GM23338 (cell line): ENCODE data around the gene GET3. TPM values are rescaled to one million over a fixed set of nuclear protein-coding genes. Genes with fewer than 3 reads are reported as not detected.

ENCODE experiments used
- ATAC-seq: fragments of 200-7000 bp; cut with Tn5 transposase; 3 replicates; pipeline ENCODE4 v1.9.1; 2020
- DNase-seq: peaks from one replicate; pipeline ENCODE4 v3.0.0-alpha.2; 2015; ENCODE audit warnings: low spot score
- H2AFZ ChIP-seq: fragments of 200-600 bp; sonication (generic); 2 replicates; pipeline ENCODE4 v1.8.0; 2016; ENCODE audit warnings: antibody characterized with exemption, mild to moderate bottlenecking, moderate library complexity
- H3F3A ChIP-seq: fragments of 200-600 bp; sonication (generic); replicated peaks from 2 replicates; pipeline ENCODE4 v1.8.0; 2017; ENCODE audit warnings: antibody characterized with exemption, mixed run types, low read depth
- H3K27ac ChIP-seq: fragments of 200-600 bp; sonication (generic); 2 replicates; pipeline ENCODE4 v1.6.1; 2016; ENCODE audit warnings: low read depth
- H3K27me3 ChIP-seq: fragments of 200-600 bp; sonication (generic); 2 replicates; pipeline ENCODE4 v1.8.0; 2016; ENCODE audit warnings: mild to moderate bottlenecking, mixed run types, moderate library complexity; ENCODE audit not compliant: insufficient read depth
- H3K36me3 ChIP-seq: fragments of 200-600 bp; sonication (generic); 2 replicates; pipeline ENCODE4 v1.8.0; 2016; ENCODE audit warnings: mild to moderate bottlenecking; ENCODE audit not compliant: insufficient read depth
- H3K4me1 ChIP-seq: fragments of 200-600 bp; sonication (generic); 2 replicates; pipeline ENCODE4 v1.8.0; 2016; ENCODE audit warnings: mild to moderate bottlenecking, moderate library complexity; ENCODE audit not compliant: insufficient read depth
- H3K4me2 ChIP-seq: fragments of 200-600 bp; sonication (generic); 2 replicates; pipeline ENCODE4 v1.7.1; 2017; ENCODE audit warnings: mixed run types
- H3K4me3 ChIP-seq: fragments of 200-600 bp; sonication (generic); 2 replicates; pipeline ENCODE4 v1.6.1; 2016; ENCODE audit warnings: mixed run types
- H3K79me2 ChIP-seq: fragments of 200-600 bp; sonication (generic); replicated peaks from 2 replicates; pipeline ENCODE4 v1.8.0; 2017; ENCODE audit warnings: mild to moderate bottlenecking; ENCODE audit not compliant: insufficient read depth
- H3K9me2 ChIP-seq: fragments of 200-600 bp; sonication (generic); 2 replicates; pipeline ENCODE4 v1.8.0; 2017; ENCODE audit not compliant: insufficient read depth
- H4K20me1 ChIP-seq: fragments of 200-600 bp; sonication (generic); replicated peaks from 2 replicates; pipeline ENCODE4 v1.8.0; 2017; ENCODE audit warnings: mild to moderate bottlenecking; ENCODE audit not compliant: insufficient read depth
- H3K27ac Mint-ChIP-seq: 2 replicates; pipeline ENCODE4 v1.8.0; 2020; ENCODE audit warnings: inconsistent platforms, mild to moderate bottlenecking, moderate library complexity, mixed read lengths
- H3K27me3 Mint-ChIP-seq: 3 replicates; pipeline ENCODE4 v1.8.0; 2022; ENCODE audit warnings: low read depth, mild to moderate bottlenecking, moderate library complexity, mixed read lengths, inconsistent platforms; ENCODE audit not compliant: insufficient read depth, poor library complexity
- H3K36me3 Mint-ChIP-seq: 3 replicates; pipeline ENCODE4 v1.8.0; 2021; ENCODE audit warnings: low read depth, mild to moderate bottlenecking, inconsistent platforms, moderate library complexity, mixed read lengths
- H3K4me1 Mint-ChIP-seq: 3 replicates; pipeline ENCODE4 v1.8.0; 2020; ENCODE audit warnings: mild to moderate bottlenecking, inconsistent platforms, mixed read lengths
- H3K4me3 Mint-ChIP-seq: 3 replicates; pipeline ENCODE4 v1.8.0; 2021; ENCODE audit warnings: moderate library complexity, mild to moderate bottlenecking, inconsistent platforms, mixed read lengths
- H3K9me3 Mint-ChIP-seq: 3 replicates; pipeline ENCODE4 v1.8.0; 2020; ENCODE audit warnings: moderate library complexity, mild to moderate bottlenecking, inconsistent platforms, mixed read lengths
- EZH2 ChIP-seq: fragments of 200-600 bp; sonication (generic); IDR thresholded peaks from one replicate; pipeline ENCODE4 v1.8.0; 2017; ENCODE audit warnings: antibody characterized with exemption, mild to moderate bottlenecking, low read depth; ENCODE audit not compliant: unreplicated experiment
- EZH2phosphoT487 ChIP-seq: fragments of 200-600 bp; sonication (generic); IDR thresholded peaks from one replicate; pipeline ENCODE4 v1.8.1; 2018; ENCODE audit warnings: antibody characterized with exemption; ENCODE audit not compliant: unreplicated experiment
- JUNB ChIP-seq: IDR thresholded peaks from one replicate; pipeline ENCODE4 v1.6.1; 2016; ENCODE audit warnings: antibody characterized with exemption; ENCODE audit not compliant: unreplicated experiment
- NANOG ChIP-seq: IDR thresholded peaks from 2 replicates; pipeline ENCODE4 v1.6.1; 2016; ENCODE audit warnings: antibody characterized with exemption, borderline replicate concordance
- POLR2AphosphoS5 ChIP-seq: IDR thresholded peaks from 2 replicates; pipeline ENCODE4 v1.6.1; 2016; ENCODE audit warnings: antibody characterized with exemption, low read depth
- STAT1 ChIP-seq: IDR thresholded peaks from one replicate; pipeline ENCODE4 v1.6.1; 2016; ENCODE audit warnings: antibody characterized with exemption; ENCODE audit not compliant: unreplicated experiment
- ZNF114 ChIP-seq: fragments of 250-450 bp; sonication (Bioruptor Pico); IDR thresholded peaks from 2 replicates; pipeline ENCODE4 v1.5.0; 2020; ENCODE audit warnings: mild to moderate bottlenecking, moderate library complexity
- ZNF331 ChIP-seq: fragments of 250-450 bp; sonication (Bioruptor Pico); IDR thresholded peaks from 2 replicates; pipeline ENCODE4 v1.5.0; 2020; ENCODE audit warnings: low read depth, mild to moderate bottlenecking, moderate library complexity
- polyA plus RNA-seq: library from polyadenylated mRNA; unstranded; fragments of >200 nt; fragmentation: Nextera tagmentation; extraction: Ambion mirVana; gene quantifications from 2 replicates; pipeline ENCODE4 v1.2.1, GENCODE V29; 2016
- total RNA-seq: library from RNA; depleted of rRNA; stranded (reverse); fragments of >200 nt; shearing (Covaris generic); gene quantifications from 2 replicates; pipeline ENCODE4 v1.2.3, GENCODE V29; 2014
- TF ChIP-seq, protein P1 (sequence below): IDR thresholded peaks from 2 replicates; pipeline ENCODE4 v1.6.1; 2016; ENCODE audit warnings: antibody characterized with exemption
- TF ChIP-seq, protein P2 (sequence below), 2 experiments: fragments of 200-600 bp in 1 of 2; sonication (generic) in 1 of 2; conservative IDR thresholded peaks; 2 replicates each; pipeline versions ENCODE4 v1.5.1 to v1.6.1; 2016 to 2017; ENCODE audit warnings: antibody characterized with exemption in 2 of 2, low read depth in 2 of 2, mild to moderate bottlenecking in 2 of 2, moderate library complexity in 1 of 2
- TF ChIP-seq, protein P3 (sequence below): fragments of 250-450 bp; sonication (Bioruptor Pico); IDR thresholded peaks from 2 replicates; pipeline ENCODE4 v1.5.0; 2020; ENCODE audit warnings: mild to moderate bottlenecking, moderate library complexity
- TF ChIP-seq, protein P4 (sequence below): IDR thresholded peaks from one replicate; pipeline ENCODE4 v1.6.1; 2018; ENCODE audit warnings: antibody characterized with exemption; ENCODE audit not compliant: unreplicated experiment

GET3 gene
- total and polyA plus RNA-seq, 2 experiments from 2014 or later: 90.4 to 109 TPM

DNA sequence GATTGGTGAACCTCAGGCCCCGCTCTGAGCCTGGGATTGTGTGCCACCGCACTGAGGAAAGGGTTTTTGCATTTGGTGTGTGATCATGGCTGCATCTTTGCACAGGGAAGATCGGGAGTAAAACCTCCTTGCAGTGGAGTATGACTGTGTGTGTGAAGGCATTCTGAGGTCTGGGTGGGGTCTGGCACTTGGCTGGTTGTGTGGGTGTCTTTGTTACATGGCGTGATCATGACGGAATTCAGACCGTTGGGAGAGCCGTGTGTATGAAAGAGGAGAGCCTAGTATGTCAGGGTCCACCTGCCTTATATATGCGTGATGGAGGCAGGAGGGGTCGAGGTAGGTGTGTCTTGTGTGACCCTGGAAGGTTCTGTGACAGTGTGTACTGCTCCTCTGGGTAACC, 13.6 kb downstream of the GET3 start:
- Histone ChIP-seq H3K4me1 (no peaks in the 10 kb centered on the region; the same call in 1 of the 2 replicates), H3F3A (no peaks in the 10 kb centered on the region), H3K36me3 (no peaks in the 10 kb centered on the region), H3K9me2 (no peaks in the 10 kb centered on the region), H4K20me1 (no peaks in the 10 kb centered on the region; the same call in 1 of the 2 replicates), H3K27me3 (peaks cover 11% of the 10 kb centered on the region; the same call in 1 of the 2 replicates), H3K27ac (no peak overlapping the region), H3K4me2 (no peak overlapping the region), H2AFZ (peak overlapping the region; percentile 86; the same call in 1 of the 2 replicates), H3K79me2 (no peaks in the 10 kb centered on the region), H3K4me3 (peak overlapping the region; percentile 70; the same call in 1 of the 2 replicates)
- Mint-ChIP-seq H3K27ac (no peak overlapping the region), H3K36me3 (peaks cover 24% of the 10 kb centered on the region), H3K9me3 (no peaks in the 10 kb centered on the region), H3K4me1 (peaks cover 14% of the 10 kb centered on the region; the same call in 2 of the 3 replicates), H3K4me3 (peak overlapping the region; percentile 66; the same call in 1 of the 3 replicates), H3K27me3 (peaks cover 20% of the 10 kb centered on the region)
- ATAC-seq (no peak), DNase-seq (no peak)
- TF ChIP-seq NANOG (no peak), EZH2 (no peak), ZNF114 (no peak), EZH2phosphoT487 (no peak), ZNF331 (CRISPR knock-in tag) (no peak), STAT1 (no peak), POLR2AphosphoS5 (no peak), JUNB (no peak)
- TF ChIP-seq, protein P1, sequence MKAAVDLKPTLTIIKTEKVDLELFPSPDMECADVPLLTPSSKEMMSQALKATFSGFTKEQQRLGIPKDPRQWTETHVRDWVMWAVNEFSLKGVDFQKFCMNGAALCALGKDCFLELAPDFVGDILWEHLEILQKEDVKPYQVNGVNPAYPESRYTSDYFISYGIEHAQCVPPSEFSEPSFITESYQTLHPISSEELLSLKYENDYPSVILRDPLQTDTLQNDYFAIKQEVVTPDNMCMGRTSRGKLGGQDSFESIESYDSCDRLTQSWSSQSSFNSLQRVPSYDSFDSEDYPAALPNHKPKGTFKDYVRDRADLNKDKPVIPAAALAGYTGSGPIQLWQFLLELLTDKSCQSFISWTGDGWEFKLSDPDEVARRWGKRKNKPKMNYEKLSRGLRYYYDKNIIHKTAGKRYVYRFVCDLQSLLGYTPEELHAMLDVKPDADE: no peak
- TF ChIP-seq, protein P2, sequence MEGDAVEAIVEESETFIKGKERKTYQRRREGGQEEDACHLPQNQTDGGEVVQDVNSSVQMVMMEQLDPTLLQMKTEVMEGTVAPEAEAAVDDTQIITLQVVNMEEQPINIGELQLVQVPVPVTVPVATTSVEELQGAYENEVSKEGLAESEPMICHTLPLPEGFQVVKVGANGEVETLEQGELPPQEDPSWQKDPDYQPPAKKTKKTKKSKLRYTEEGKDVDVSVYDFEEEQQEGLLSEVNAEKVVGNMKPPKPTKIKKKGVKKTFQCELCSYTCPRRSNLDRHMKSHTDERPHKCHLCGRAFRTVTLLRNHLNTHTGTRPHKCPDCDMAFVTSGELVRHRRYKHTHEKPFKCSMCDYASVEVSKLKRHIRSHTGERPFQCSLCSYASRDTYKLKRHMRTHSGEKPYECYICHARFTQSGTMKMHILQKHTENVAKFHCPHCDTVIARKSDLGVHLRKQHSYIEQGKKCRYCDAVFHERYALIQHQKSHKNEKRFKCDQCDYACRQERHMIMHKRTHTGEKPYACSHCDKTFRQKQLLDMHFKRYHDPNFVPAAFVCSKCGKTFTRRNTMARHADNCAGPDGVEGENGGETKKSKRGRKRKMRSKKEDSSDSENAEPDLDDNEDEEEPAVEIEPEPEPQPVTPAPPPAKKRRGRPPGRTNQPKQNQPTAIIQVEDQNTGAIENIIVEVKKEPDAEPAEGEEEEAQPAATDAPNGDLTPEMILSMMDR (conservative IDR thresholded peaks at IDR 0.05; ENCODE audit: low read depth in 2 of 2): no peak
- TF ChIP-seq, protein P3, sequence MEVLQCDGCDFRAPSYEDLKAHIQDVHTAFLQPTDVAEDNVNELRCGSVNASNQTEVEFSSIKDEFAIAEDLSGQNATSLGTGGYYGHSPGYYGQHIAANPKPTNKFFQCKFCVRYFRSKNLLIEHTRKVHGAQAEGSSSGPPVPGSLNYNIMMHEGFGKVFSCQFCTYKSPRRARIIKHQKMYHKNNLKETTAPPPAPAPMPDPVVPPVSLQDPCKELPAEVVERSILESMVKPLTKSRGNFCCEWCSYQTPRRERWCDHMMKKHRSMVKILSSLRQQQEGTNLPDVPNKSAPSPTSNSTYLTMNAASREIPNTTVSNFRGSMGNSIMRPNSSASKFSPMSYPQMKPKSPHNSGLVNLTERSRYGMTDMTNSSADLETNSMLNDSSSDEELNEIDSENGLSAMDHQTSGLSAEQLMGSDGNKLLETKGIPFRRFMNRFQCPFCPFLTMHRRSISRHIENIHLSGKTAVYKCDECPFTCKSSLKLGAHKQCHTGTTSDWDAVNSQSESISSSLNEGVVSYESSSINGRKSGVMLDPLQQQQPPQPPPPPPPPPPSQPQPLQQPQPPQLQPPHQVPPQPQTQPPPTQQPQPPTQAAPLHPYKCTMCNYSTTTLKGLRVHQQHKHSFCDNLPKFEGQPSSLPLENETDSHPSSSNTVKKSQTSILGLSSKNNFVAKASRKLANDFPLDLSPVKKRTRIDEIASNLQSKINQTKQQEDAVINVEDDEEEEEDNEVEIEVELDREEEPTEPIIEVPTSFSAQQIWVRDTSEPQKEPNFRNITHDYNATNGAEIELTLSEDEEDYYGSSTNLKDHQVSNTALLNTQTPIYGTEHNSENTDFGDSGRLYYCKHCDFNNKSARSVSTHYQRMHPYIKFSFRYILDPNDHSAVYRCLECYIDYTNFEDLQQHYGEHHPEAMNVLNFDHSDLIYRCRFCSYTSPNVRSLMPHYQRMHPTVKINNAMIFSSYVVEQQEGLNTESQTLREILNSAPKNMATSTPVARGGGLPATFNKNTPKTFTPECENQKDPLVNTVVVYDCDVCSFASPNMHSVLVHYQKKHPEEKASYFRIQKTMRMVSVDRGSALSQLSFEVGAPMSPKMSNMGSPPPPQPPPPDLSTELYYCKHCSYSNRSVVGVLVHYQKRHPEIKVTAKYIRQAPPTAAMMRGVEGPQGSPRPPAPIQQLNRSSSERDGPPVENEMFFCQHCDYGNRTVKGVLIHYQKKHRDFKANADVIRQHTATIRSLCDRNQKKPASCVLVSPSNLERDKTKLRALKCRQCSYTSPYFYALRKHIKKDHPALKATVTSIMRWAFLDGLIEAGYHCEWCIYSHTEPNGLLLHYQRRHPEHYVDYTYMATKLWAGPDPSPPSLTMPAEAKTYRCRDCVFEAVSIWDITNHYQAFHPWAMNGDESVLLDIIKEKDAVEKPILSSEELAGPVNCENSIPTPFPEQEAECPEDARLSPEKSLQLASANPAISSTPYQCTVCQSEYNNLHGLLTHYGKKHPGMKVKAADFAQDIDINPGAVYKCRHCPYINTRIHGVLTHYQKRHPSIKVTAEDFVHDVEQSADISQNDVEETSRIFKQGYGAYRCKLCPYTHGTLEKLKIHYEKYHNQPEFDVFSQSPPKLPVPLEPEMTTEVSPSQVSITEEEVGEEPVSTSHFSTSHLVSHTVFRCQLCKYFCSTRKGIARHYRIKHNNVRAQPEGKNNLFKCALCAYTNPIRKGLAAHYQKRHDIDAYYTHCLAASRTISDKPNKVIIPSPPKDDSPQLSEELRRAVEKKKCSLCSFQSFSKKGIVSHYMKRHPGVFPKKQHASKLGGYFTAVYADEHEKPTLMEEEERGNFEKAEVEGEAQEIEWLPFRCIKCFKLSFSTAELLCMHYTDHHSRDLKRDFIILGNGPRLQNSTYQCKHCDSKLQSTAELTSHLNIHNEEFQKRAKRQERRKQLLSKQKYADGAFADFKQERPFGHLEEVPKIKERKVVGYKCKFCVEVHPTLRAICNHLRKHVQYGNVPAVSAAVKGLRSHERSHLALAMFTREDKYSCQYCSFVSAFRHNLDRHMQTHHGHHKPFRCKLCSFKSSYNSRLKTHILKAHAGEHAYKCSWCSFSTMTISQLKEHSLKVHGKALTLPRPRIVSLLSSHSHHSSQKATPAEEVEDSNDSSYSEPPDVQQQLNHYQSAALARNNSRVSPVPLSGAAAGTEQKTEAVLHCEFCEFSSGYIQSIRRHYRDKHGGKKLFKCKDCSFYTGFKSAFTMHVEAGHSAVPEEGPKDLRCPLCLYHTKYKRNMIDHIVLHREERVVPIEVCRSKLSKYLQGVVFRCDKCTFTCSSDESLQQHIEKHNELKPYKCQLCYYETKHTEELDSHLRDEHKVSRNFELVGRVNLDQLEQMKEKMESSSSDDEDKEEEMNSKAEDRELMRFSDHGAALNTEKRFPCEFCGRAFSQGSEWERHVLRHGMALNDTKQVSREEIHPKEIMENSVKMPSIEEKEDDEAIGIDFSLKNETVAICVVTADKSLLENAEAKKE (CRISPR knock-in tag): no peak
- TF ChIP-seq, protein P4, sequence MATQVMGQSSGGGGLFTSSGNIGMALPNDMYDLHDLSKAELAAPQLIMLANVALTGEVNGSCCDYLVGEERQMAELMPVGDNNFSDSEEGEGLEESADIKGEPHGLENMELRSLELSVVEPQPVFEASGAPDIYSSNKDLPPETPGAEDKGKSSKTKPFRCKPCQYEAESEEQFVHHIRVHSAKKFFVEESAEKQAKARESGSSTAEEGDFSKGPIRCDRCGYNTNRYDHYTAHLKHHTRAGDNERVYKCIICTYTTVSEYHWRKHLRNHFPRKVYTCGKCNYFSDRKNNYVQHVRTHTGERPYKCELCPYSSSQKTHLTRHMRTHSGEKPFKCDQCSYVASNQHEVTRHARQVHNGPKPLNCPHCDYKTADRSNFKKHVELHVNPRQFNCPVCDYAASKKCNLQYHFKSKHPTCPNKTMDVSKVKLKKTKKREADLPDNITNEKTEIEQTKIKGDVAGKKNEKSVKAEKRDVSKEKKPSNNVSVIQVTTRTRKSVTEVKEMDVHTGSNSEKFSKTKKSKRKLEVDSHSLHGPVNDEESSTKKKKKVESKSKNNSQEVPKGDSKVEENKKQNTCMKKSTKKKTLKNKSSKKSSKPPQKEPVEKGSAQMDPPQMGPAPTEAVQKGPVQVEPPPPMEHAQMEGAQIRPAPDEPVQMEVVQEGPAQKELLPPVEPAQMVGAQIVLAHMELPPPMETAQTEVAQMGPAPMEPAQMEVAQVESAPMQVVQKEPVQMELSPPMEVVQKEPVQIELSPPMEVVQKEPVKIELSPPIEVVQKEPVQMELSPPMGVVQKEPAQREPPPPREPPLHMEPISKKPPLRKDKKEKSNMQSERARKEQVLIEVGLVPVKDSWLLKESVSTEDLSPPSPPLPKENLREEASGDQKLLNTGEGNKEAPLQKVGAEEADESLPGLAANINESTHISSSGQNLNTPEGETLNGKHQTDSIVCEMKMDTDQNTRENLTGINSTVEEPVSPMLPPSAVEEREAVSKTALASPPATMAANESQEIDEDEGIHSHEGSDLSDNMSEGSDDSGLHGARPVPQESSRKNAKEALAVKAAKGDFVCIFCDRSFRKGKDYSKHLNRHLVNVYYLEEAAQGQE: no peak
